HepG2 (cell line): Measurements from ENCODE around the gene GALC. TPM values are rescaled to one million over a fixed set of nuclear protein-coding genes. Genes with fewer than 3 reads are reported as not detected.

Source experiments
- ATAC-seq: fragments of 200-7000 bp; cut with Tn5 transposase; 3 replicates; pipeline ENCODE4 v1.9.1; 2020; ENCODE audit warnings: mild to moderate bottlenecking, moderate library complexity
- BruUV-seq: library from RNA; stranded (reverse); fragments of 400-500 nt; replicated peaks from 2 replicates; lab custom pipeline; 2021; lab: Mats Ljungman, UMichigan
- CTCF ChIA-PET: fragments of 300-600 bp; formaldehyde crosslinking; extraction: SDS; loops from one replicate; lab custom pipeline; 2021; ENCODE audit warnings: low total read pairs, inconsistent platforms, low intra/inter-chr PET ratio; lab: Yijun Ruan, JAX
- POLR2A ChIA-PET: fragments of 350-600 bp; sonication (Branson Sonifier 250); formaldehyde crosslinking; loops from one replicate; lab custom pipeline; 2020; ENCODE audit warnings: antibody characterized with exemption, inconsistent platforms; lab: Yijun Ruan, JAX
- DNase-seq: peaks from one replicate; pipeline ENCODE4 v3.0.0-alpha.2; 2015; ENCODE audit warnings: low spot score
- FAIRE-seq: peaks from 3 replicates; lab custom pipeline; 2011; peaks lifted over from hg19 to GRCh38; lab: Jason Lieb, UNC
- H2AFZ ChIP-seq: one replicate; pipeline ENCODE4 v1.6.1; 2011; ENCODE audit warnings: low read length, inconsistent platforms
- H3K27ac ChIP-seq: fragments of 300-600 bp; 3 replicates; pipeline ENCODE4 v1.8.0; 2011; ENCODE audit warnings: mixed run types, mild to moderate bottlenecking, mixed read lengths, low read length, inconsistent platforms; ENCODE audit not compliant: insufficient read depth; ENCODE audit errors: extremely low read length
- H3K27me3 ChIP-seq, 2 experiments: fragments of 200-600 bp in 1 of 2; 2 replicates in 1 of 2; 3 replicates in 1 of 2; pipeline versions ENCODE4 v1.6.0 to v1.8.0; 2011; ENCODE audit warnings: low read length in 2 of 2, mild to moderate bottlenecking in 2 of 2, moderate library complexity in 2 of 2, inconsistent platforms in 1 of 2; ENCODE audit not compliant: insufficient read depth in 2 of 2, control insufficient read depth in 1 of 2
- H3K36me3 ChIP-seq, 2 experiments: fragments of 200-600 bp in 1 of 2; replicated peaks in 1 of 2; 2 replicates in 1 of 2; 3 replicates in 1 of 2; pipeline versions ENCODE4 v1.5.1 to v1.8.0; 2011; ENCODE audit warnings: low read length in 2 of 2, inconsistent platforms in 1 of 2; ENCODE audit not compliant: insufficient read depth in 2 of 2, control insufficient read depth in 1 of 2
- H3K4me1 ChIP-seq: 2 replicates; pipeline ENCODE4 v1.5.1; 2012; ENCODE audit warnings: low read length, inconsistent platforms; ENCODE audit not compliant: insufficient read depth
- H3K4me2 ChIP-seq: 2 replicates; pipeline ENCODE4 v1.6.0; 2011; ENCODE audit warnings: low read depth, low read length, inconsistent platforms
- H3K4me3 ChIP-seq, 3 experiments: fragments of 200-600 bp in 1 of 3; sonication (generic), shearing (Covaris generic) in 1 of 3; replicated peaks in 1 of 3; 2 replicates each; pipeline ENCODE4 v1.5.1; 2011 to 2016; ENCODE audit warnings: low read length in 3 of 3, inconsistent platforms in 2 of 3, low read depth in 2 of 3, mild to moderate bottlenecking in 2 of 3, control low read depth in 1 of 3, mixed read lengths in 1 of 3; ENCODE audit not compliant: insufficient read depth in 1 of 3
- H3K79me2 ChIP-seq: one replicate; pipeline ENCODE4 v1.6.1; 2011; ENCODE audit warnings: low read length, inconsistent platforms; ENCODE audit not compliant: insufficient read depth
- H3K9ac ChIP-seq: 2 replicates; pipeline ENCODE4 v1.6.0; 2011; ENCODE audit warnings: mild to moderate bottlenecking, low read depth, low read length, inconsistent platforms; ENCODE audit not compliant: insufficient read depth
- H3K9me3 ChIP-seq: 2 replicates; pipeline ENCODE4 v1.5.1; 2012; ENCODE audit warnings: mild to moderate bottlenecking, low read length
- H4K20me1 ChIP-seq: 2 replicates; pipeline ENCODE4 v1.6.0; 2011; ENCODE audit warnings: inconsistent platforms, mild to moderate bottlenecking, low read length, moderate library complexity; ENCODE audit not compliant: insufficient read depth
- DMAP1 ChIP-seq: IDR thresholded peaks from 2 replicates; pipeline ENCODE4 v1.6.1; 2016
- JUN ChIP-seq: sonication (generic); formaldehyde crosslinking; IDR thresholded peaks from 2 replicates; pipeline ENCODE4 v1.4.0; 2020; ENCODE audit warnings: mild to moderate bottlenecking, missing genetic modification reagents
- SCMH1 ChIP-seq: sonication (generic); formaldehyde crosslinking; IDR thresholded peaks from 2 replicates; pipeline ENCODE4 v1.9.0; 2021; ENCODE audit warnings: missing genetic modification reagents, mild to moderate bottlenecking, borderline replicate concordance
- SOX5 ChIP-seq: IDR thresholded peaks from 2 replicates; pipeline ENCODE4 v1.6.1; 2016; ENCODE audit warnings: borderline replicate concordance
- TAF15 ChIP-seq: fragments of 200-400 bp; formaldehyde crosslinking; IDR thresholded peaks from one replicate; pipeline ENCODE4 v1.6.1; 2018; ENCODE audit warnings: mild to moderate bottlenecking, low read depth, low read length; ENCODE audit not compliant: poor library complexity, severe bottlenecking
- ZMYM3 ChIP-seq: sonication (generic); formaldehyde crosslinking; IDR thresholded peaks from 2 replicates; pipeline ENCODE4 v1.5.1; 2020; ENCODE audit warnings: mild to moderate bottlenecking, missing genetic modification reagents
- ZNF354B ChIP-seq: sonication (generic); formaldehyde crosslinking; IDR thresholded peaks from 2 replicates; pipeline ENCODE4 v1.8.0; 2022; ENCODE audit warnings: mild to moderate bottlenecking, missing genetic modification reagents
- ZNF652 ChIP-seq: IDR thresholded peaks from 2 replicates; pipeline ENCODE4 v1.6.1; 2016; ENCODE audit warnings: low read depth, borderline replicate concordance
- in situ Hi-C: cut with HindIII; loops from 2 replicates; pipeline ENCODE4 v1.10.0; 2017; ENCODE audit warnings: low pct_unique_long_range_greater_than_20kb; ENCODE audit not compliant: extremely low pct_ligation_motif_present
- intact Hi-C: fragments of 100-400 bp; cut with micrococcal nuclease; formaldehyde crosslinking; loops from one replicate; pipeline ENCODE4 v1.10.0; 2022; ENCODE audit not compliant: unreplicated experiment
- polyA plus RNA-seq, 8 experiments: library from polyadenylated mRNA; depleted of rRNA in 3 of 8; stranded (reverse) in 7 of 8; unstranded in 1 of 8; fragments of >200 nt; fragmentation: Illumina TruSeq in 4 of 8; extraction: Trizol in 4 of 8; gene quantifications; 2 replicates each; pipeline versions ENCODE4 v1.2.1 to v1.2.3, GENCODE V29; 2011 to 2016; ENCODE audit warnings: low read depth in 4 of 8, missing spikeins in 1 of 8, mixed read lengths in 1 of 8; ENCODE audit not compliant: insufficient read depth in 1 of 8
- total RNA-seq, 5 experiments: library from RNA; depleted of rRNA; stranded (reverse); fragments of >200 nt; fragmentation: Illumina TruSeq; extraction: Trizol; gene quantifications; 2 replicates each; pipeline ENCODE4 v1.2.3, GENCODE V29; 2016; ENCODE audit warnings: low read depth in 1 of 5
- TF ChIP-seq, protein P1 (sequence below), 2 experiments: IDR thresholded peaks; 2 replicates each; pipeline ENCODE4 v1.6.1; 2011 to 2012; ENCODE audit warnings: low read length in 2 of 2, borderline replicate concordance in 1 of 2, low read depth in 1 of 2, mild to moderate bottlenecking in 1 of 2, moderate library complexity in 1 of 2
- TF ChIP-seq, protein P2 (sequence below): sonication (generic); formaldehyde crosslinking; IDR thresholded peaks from 2 replicates; pipeline ENCODE4 v1.9.0; 2022; ENCODE audit warnings: low read depth, missing genetic modification reagents
- TF ChIP-seq, protein P3 (sequence below): sonication (generic); formaldehyde crosslinking; IDR thresholded peaks from 2 replicates; pipeline ENCODE4 v1.4.0; 2020; ENCODE audit warnings: mild to moderate bottlenecking, missing genetic modification reagents
- TF ChIP-seq, protein P4 (sequence below): sonication (generic); formaldehyde crosslinking; IDR thresholded peaks from 2 replicates; pipeline ENCODE4 v1.4.0; 2020; ENCODE audit warnings: mild to moderate bottlenecking, missing genetic modification reagents

Gene GALC
- total and polyA plus RNA-seq, 2 of the 13 experiments (the other 11 are each of a cell fraction or from before 2014, with no cell fraction given): not detected

DNA sequence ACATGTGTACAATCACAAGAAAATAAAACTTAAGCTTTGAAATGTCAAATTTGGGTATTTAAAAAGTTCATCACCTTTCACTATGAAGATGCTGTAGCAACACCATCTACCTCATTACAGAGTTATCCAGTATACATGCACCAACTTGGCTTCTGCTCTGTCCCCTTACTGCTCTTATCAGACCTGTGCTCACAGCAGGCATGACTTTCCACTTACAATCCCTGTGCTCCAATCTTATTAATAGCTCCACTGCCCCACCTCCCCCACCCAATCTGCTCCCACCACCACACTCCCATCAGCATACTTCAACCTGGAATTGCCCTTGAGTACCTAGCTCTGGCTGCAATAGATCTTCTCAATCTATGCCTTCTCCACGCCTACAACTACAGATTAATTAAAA, 13.3 kb downstream of the GALC start (continued):
- TF ChIP-seq, protein P1, sequence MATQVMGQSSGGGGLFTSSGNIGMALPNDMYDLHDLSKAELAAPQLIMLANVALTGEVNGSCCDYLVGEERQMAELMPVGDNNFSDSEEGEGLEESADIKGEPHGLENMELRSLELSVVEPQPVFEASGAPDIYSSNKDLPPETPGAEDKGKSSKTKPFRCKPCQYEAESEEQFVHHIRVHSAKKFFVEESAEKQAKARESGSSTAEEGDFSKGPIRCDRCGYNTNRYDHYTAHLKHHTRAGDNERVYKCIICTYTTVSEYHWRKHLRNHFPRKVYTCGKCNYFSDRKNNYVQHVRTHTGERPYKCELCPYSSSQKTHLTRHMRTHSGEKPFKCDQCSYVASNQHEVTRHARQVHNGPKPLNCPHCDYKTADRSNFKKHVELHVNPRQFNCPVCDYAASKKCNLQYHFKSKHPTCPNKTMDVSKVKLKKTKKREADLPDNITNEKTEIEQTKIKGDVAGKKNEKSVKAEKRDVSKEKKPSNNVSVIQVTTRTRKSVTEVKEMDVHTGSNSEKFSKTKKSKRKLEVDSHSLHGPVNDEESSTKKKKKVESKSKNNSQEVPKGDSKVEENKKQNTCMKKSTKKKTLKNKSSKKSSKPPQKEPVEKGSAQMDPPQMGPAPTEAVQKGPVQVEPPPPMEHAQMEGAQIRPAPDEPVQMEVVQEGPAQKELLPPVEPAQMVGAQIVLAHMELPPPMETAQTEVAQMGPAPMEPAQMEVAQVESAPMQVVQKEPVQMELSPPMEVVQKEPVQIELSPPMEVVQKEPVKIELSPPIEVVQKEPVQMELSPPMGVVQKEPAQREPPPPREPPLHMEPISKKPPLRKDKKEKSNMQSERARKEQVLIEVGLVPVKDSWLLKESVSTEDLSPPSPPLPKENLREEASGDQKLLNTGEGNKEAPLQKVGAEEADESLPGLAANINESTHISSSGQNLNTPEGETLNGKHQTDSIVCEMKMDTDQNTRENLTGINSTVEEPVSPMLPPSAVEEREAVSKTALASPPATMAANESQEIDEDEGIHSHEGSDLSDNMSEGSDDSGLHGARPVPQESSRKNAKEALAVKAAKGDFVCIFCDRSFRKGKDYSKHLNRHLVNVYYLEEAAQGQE (IDR thresholded peaks at IDR 0.05; ENCODE audit: borderline replicate concordance in 1 of 2, low read depth in 1 of 2, low read length in 2 of 2): no peak
- TF ChIP-seq ZMYM3 (CRISPR knock-in tag): no peak
- no peak for TF ChIP-seq DMAP1
- TF ChIP-seq TAF15: no peak
- TF ChIP-seq, protein P2, sequence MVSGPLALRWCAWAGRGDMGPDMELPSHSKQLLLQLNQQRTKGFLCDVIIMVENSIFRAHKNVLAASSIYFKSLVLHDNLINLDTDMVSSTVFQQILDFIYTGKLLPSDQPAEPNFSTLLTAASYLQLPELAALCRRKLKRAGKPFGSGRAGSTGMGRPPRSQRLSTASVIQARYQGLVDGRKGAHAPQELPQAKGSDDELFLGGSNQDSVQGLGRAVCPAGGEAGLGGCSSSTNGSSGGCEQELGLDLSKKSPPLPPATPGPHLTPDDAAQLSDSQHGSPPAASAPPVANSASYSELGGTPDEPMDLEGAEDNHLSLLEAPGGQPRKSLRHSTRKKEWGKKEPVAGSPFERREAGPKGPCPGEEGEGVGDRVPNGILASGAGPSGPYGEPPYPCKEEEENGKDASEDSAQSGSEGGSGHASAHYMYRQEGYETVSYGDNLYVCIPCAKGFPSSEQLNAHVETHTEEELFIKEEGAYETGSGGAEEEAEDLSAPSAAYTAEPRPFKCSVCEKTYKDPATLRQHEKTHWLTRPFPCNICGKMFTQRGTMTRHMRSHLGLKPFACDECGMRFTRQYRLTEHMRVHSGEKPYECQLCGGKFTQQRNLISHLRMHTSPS (CRISPR knock-in tag): no peak
- no peak for TF ChIP-seq JUN (CRISPR knock-in tag)

DNA sequence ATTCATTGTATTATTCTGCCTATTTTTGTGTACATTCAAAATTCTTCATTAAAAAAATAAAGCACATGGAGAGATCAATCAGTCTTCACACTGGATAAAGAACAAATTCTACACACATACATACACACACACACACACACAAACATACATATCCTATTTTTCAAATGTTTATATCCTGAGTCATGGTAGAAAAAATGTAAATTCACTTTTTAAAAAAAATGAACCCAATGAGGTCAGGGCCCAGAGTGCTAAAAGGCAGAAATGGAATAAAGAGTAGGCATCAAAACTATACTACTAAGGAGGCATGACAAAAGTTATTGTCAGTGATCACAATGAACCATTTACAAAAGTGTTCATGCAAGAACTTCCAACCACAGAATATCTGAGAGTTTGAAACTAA, 17.3 kb downstream of the GALC start:
- no peak overlapping the region for H3K9ac ChIP-seq
- no peaks in the 10 kb centered on the region for H4K20me1 ChIP-seq
- ChIA-PET POLR2A (no interaction called here), CTCF (no interaction called here)
- no peaks in the 10 kb centered on the region for H3K4me1 ChIP-seq
- BruUV-seq: no TSS peak
- H3K27ac ChIP-seq: no peak overlapping the region
- ATAC-seq (no peak), DNase-seq (no peak), FAIRE-seq (no peak)
- no peaks in the 10 kb centered on the region for H3K36me3 ChIP-seq
- H2AFZ ChIP-seq: no peak overlapping the region
- H3K4me3 ChIP-seq: no peak overlapping the region
- no peaks in the 10 kb centered on the region for H3K9me3 ChIP-seq
- intact Hi-C loops: no loop called here
- in situ Hi-C loops: no loop called here
- no peak overlapping the region for H3K4me2 ChIP-seq
- H3K27me3 ChIP-seq: peaks cover 0 to 3% of the 10 kb centered on the region in 2 experiments; a peak in 1 of 5 replicates
- H3K79me2 ChIP-seq: no peaks in the 10 kb centered on the region
- TF ChIP-seq ZNF652 (CRISPR knock-in tag) (no peak), ZNF354B (CRISPR knock-in tag) (no peak), SCMH1 (CRISPR knock-in tag) (no peak), SOX5 (no peak)
- TF ChIP-seq, protein P3, sequence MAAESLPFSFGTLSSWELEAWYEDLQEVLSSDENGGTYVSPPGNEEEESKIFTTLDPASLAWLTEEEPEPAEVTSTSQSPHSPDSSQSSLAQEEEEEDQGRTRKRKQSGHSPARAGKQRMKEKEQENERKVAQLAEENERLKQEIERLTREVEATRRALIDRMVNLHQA (CRISPR knock-in tag): no peak
- TF ChIP-seq, protein P4, sequence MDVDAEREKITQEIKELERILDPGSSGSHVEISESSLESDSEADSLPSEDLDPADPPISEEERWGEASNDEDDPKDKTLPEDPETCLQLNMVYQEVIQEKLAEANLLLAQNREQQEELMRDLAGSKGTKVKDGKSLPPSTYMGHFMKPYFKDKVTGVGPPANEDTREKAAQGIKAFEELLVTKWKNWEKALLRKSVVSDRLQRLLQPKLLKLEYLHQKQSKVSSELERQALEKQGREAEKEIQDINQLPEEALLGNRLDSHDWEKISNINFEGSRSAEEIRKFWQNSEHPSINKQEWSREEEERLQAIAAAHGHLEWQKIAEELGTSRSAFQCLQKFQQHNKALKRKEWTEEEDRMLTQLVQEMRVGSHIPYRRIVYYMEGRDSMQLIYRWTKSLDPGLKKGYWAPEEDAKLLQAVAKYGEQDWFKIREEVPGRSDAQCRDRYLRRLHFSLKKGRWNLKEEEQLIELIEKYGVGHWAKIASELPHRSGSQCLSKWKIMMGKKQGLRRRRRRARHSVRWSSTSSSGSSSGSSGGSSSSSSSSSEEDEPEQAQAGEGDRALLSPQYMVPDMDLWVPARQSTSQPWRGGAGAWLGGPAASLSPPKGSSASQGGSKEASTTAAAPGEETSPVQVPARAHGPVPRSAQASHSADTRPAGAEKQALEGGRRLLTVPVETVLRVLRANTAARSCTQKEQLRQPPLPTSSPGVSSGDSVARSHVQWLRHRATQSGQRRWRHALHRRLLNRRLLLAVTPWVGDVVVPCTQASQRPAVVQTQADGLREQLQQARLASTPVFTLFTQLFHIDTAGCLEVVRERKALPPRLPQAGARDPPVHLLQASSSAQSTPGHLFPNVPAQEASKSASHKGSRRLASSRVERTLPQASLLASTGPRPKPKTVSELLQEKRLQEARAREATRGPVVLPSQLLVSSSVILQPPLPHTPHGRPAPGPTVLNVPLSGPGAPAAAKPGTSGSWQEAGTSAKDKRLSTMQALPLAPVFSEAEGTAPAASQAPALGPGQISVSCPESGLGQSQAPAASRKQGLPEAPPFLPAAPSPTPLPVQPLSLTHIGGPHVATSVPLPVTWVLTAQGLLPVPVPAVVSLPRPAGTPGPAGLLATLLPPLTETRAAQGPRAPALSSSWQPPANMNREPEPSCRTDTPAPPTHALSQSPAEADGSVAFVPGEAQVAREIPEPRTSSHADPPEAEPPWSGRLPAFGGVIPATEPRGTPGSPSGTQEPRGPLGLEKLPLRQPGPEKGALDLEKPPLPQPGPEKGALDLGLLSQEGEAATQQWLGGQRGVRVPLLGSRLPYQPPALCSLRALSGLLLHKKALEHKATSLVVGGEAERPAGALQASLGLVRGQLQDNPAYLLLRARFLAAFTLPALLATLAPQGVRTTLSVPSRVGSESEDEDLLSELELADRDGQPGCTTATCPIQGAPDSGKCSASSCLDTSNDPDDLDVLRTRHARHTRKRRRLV (CRISPR knock-in tag): no peak
